Left hindlimb (tissue), 1 donor: ENCODE measurements around the gene ARFGAP3.

Source experiments
- DNase-seq: peaks from one replicate; pipeline ENCODE4 v3.0.0-alpha.2; 2018

ARFGAP3 gene

DNA sequence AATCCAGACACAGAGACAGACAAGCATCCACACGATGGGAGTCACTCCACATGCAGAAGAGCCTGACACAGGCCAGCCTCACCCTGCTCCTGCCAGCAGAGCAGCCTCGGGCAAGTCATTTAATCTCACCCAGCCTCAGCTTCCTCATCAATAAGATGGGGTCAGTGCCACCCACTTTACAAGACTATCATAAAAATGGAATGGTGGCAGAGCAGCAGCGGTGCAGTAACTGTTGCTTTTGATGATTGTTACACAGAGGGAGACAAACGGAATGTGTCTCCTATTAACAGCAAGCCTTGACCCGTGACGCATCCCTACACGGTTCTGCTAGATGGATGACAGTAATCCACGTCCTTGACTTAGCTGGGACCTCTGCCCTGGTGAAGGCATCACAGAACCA is 26.0 kb upstream of the ARFGAP3 start:
- no peak for DNase-seq

DNA sequence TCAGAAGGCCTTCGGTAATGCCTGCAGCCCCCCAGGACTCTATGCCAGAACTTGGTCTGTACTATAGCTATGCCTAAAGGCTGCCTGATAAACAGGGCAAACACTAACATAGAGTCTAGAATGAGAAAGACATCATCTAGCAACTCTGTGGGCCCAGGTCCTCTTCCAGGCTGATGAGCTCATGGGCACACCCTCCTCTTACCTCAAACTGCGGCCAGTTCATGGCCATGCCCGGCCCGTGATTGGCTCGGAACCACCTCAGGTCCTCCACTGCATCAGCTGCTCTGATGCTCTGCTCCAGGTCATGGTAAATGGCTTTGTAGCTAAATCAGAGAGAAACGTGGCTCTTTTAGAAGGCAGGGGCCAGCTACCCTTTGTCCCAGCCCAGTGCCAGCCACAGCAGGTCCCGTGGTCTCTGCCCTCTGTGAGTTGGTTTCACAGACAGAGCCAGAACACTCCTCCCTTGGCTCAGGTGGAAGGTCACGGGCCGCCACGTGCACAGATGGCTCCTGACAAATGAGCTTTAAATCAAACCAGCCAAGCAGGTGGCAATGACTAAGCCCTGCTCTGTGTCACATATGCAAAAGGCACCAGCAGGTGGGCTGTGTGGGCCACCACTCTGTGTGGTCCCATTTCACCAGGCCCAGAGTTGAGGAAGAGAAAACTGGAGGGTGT is 25.0 kb upstream of the ARFGAP3 start:
- DNase-seq = no peak

DNA sequence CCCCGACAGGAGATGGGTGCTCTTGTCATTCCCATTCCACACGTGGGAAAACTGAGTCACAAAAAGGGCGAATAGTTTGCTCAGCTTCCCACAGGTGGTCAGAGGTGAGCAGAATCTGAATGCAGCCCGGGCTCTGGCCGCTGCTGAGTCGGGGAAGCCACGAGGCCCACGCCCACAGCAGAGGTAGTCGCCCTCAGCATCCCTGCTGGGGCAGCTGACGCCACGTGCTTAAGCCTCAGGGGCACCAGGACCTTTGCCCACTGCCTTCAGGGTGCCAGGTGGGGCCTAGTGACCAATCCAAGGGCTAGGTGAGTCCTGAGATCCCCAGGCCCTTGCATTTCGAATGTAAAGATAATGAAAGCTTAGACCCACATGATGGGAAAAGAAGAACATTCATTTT is 24.2 kb upstream of the ARFGAP3 start:
- DNase-seq = no peak

DNA sequence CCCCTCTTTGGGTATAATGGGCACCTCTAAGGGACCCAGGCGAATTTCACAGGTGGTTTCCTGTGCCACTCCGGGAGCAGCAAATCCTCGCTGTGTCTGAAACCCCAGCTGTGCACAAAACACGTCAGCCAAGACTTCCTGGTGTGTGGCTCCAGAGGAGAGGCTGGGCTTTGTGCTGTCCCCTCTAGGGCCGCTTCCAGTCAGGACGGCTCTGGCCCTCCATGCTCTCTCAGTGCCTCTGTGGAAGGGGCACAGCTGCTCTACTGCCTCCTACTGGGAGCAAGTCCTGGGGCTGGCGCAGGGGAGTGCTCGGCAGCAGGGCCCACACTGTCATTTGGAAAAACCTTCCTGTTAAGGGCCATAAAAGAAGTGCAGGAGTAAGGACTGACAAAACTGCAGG is 23.7 kb upstream of the ARFGAP3 start:
- no peak for DNase-seq

DNA sequence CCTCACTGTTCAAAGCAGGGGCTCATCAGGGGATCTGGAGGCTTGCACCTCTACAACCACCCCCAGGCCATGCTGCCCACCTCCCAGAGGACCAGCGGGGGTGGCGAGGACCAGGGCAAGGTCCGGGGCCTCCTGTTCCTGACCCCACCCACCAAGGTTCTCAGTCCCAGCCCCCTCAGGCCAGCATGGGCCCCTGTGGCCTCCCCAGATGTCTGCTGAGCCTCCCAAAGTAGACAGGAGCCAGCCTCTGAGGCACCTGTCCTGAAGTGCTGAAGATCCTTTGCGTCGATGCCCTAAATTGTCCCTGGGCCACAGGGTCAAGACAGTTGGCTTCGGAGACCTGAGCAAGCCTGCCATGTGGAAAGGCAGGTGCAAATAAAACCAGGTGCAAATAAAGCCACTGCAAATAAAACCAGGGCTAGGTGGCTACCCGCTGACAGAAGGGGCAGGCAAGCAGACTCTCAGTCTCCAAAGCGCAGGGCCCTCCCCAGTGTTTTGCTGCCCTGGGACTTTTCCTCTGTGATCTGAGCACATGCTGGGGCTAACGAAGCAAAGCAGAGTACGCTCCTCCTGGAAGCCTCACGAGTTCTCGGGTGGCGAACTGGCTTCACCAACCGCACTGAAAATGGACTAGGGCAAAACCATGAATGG is 22.4 kb upstream of the ARFGAP3 start:
- no peak for DNase-seq

DNA sequence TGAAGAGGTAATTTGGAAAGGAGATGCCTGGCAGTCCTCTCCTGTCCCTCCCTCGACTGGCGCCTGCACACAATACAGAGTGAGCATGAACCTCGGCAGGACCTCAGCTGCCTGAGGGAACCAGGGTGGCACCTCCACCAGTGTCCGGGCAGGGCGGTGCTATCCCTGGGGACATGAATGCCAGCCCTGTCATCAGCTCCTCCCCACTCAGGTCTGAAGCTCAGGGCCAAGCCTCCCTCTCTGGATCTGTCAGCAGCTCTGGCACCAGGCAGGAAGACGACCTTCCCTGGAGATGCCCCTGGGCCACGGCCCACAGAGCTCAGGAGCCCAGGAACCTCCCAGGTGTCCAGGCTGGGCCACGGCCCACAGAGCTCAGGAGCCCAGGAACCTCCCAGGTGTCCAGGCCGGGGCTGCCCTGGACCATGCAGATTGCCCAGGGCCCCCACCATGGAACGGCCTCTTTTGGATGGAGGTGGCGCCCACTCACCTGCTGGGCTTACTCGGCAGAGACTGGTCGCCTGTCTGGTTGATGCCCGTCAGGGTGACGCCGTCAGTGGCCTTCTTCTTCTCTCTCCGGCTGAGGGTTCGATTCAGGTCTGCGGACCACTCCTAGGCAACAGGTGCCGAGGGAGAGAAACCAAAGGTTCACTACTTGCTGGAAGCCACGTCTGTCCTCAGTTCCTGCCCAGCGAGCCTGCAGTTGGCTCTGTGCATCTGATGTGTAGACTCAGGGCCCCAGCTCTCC is 21.7 kb upstream of the ARFGAP3 start:
- DNase-seq = no peak

DNA sequence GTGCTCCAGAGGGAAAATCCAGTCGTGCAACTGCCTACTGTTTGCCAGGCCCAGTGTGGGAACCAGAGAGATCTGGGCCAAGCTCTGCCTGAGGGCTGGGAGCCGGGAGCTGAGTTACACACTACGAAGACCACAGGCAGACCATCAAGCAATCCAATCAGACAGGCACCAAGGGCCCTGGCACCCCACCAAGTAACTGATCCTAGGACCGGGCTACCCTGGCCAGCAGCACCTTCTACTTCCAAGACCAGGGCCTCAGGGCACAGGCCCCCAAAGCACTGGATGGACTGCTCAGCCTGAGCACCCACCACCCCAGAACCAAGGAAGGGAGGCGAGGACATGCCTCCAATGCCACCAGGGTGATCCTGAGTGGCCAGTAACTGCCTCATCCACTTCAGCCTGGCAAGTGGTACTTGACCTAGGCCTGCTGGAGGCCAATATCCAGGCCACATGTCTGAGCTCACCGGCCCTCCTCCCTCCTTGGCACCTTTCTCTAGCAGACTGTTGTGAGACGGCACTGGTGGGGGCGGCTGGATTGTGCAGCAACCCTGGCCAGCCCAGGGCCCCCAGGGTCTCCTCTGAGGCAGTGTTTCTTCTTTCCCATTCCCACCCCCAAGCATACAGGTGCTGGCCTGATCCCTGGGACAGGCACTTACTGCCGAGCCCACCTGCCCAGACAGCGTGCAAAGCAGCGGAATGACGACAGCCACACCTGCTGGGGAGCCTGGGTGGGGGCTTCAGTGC is 20.7 kb upstream of the ARFGAP3 start:
- DNase-seq = no peak

DNA sequence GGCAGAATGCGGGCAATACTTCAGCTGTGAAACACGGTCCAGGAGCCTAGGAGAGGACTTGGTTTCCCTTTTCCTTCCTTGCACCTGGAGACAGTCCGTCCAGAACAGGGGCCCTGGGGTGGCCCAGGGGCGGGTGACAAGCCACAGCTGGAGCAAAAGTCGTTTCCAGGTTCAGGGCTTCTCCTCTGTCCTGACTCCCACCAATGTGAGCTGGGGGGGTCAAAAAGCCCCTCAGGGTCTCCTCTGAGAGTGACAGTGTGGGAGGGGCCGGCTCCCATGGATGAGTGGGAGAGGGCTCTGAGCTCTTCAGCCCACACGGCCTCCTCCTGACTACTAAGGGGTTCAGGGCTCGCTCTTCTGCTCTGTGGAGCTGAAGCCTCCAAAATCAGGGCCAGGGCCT is 20.1 kb upstream of the ARFGAP3 start:
- DNase-seq = no peak

DNA sequence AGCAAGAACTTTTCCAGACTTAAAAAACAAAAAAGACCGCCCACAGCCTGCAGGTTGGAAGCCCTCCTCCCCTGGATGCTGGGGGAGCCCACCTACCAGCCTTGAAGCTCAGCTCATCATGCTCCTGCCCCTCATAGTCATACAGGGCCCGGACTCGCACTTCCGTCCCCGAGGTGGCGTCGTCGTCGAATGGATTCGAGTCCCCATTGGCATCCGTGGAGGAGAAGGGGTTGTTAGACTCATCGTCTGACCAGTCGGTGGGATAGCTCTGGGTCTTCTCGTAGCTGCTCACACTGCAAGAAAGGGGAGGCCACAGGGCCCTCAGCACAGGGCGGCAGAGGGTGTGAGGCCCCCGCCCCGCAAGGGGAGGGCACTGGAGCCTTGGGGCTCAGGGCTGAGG is 19.0 kb upstream of the ARFGAP3 start:
- no peak for DNase-seq

DNA sequence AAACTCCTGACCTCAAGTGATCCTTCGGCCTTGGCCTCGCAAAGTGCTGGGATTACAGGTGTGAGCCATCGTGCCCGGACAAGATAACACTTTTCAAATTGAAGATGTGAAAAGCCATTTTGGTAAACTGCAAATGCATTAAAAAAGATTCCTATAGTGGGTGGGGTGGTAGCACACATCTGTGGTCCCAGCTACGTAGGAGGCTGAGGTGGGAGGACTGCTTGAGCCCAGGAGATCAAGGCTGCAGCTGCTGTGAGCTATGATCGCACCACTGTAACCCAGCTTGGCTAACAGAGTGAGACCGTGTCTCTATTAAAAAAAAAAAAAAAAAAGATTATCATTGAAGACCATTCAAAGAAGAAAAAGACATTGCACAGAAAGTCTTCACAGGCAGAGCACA is 16.9 kb upstream of the ARFGAP3 start:
- DNase-seq = no peak

DNA sequence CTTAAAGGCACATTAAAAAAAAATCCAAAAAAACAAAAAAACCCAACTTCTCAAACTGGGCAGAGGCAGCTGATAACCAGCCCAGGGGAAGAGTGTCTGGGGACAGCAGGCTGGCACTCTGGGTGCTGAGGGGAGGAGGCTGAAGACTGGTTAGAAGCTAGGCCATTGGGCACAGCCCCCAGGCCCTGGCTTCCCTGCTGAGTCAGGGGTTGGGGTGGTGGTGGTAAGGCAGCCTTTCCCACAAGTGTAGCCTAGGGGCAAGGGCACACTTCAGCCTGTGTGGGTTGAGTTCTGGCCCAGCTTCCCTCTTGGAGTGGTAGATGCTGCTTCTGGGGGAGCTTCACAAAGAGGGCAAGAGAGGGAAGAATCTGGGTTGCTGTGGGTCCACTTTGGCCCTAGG is 16.3 kb upstream of the ARFGAP3 start:
- DNase-seq = no peak

DNA sequence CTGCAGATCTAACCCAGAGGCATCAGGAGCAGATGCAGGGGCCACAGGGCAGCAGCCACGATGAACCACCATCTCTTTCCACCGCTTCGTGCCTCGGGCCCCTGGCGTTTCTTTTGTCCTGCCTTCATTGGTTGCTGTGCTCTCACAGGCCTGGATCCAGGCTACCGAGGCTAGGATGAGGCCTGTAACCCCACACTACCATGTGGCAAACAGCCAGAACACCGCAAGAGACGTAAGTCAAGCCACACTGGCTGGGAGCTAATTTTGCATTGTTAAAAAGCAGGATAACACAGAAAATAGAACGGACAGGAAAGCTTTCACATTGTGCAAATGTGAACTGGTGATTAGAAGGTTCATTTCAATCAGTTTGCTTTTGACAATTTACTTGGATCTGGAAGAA is 15.7 kb upstream of the ARFGAP3 start:
- DNase-seq = no peak

DNA sequence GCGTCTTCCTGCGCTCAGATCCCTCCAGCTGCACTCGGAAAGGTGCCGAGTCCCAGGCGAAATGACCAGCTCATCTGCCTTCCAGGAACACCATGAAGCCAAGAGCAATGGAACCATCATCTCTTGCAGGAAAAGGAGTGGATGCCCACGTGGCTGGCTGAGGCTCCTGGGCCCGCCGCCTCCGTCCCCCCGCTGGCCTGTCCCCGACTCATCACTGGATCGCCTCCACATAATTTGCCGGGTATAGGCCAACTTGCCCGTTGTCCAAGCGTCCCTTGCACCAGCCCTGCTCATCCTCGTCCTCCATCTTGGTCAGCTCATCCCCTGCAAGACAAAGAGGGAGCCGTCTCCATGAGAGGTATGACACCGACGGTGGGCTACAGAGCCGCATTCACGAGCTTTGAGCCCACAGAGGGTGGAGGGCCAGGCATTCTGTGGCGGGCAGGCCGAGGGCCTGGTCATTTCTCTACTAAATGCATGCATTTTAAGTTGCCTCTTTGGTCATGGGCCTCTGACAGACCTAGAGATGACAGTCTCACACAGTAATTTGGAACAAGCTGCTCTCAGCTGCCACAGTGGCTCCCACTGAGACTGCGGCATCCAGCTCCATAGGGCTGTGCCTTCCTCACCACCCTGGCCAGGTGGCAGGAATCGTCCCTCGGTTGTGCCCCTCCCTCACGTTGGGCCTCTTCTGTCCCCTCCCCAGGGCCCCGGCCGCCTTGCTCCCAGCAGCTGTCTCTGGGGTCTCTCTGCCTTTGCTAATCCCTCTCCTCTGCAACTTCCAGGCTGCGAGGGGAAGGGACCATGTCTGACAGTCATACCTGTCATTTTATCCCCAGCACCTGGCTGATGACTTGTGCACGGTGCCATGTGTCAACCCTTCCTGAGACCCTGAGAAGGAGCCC is 14.3 kb upstream of the ARFGAP3 start:
- DNase-seq = no peak

DNA sequence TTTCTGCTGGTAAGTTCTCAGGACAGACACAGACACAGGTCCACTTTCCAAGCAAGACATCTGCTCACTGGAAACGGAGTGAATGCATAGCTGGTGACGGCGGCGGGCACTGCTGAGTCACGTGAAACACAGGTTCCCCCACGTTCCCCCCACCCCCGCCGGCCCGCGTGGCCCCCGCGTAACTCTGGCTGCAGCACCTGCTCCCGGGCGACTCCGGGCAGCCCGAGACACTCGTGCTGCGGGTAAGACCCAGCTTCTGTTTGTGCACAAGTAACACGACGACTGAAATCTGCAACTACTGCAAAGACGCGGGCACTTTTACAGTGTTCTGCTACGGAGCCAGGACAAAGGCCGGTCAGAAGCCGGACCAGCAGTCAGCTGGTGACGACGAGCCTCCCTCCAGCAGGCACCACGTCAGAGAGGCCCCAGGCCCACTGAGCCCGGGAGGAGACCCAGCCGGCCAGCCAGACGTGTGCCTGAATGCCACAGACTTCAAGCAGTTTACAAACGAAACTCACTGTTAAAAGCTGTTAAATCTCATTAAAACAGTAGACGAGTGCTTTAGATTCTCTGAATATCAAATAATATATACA is 12.9 kb upstream of the ARFGAP3 start:
- no peak for DNase-seq

DNA sequence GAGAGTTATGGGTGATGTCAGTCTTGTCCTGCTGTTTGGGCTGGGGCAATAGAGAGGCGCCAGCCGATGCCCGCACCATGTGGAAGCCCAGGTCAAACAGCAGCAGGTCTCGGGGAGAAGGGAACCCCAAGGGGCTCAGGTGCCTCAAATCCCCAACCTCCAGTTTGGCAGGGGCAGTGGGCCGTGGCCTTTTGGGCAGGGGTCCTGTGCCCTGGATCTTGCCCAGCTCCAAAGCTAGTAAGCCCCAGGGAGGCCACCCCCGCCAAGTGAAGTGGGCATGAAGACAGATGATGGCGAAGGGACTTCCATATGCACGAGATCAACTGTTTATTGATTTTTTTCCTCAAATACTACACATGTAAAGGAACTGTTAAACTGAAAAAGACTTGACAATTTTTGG is 12.4 kb upstream of the ARFGAP3 start:
- no peak for DNase-seq

DNA sequence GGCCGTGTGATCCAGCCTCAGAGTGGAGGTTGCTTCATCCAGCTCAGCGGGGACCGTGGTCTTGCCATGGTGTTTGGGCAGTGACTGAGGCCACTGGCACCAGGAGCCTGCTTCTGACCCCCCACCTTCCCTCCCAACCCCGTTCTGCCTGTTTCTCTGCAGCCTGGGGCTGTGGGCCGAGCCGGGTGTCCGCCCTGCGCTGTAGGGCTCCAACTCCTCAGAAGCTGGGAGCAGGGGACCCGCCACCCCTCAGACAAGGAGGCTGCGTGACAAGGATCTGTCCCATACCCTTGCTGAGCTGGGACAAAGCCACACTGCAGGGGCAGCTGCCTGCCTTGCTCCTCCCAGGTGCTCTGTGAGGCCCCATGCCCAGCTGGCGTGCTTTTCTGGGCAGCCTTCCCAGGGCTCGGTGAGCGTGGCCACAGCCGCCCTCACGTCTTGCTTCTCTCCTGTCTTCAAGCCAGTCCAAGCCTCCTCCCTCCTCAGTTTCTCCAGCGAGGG is 11.7 kb upstream of the ARFGAP3 start:
- DNase-seq = peak; percentile 83

DNA sequence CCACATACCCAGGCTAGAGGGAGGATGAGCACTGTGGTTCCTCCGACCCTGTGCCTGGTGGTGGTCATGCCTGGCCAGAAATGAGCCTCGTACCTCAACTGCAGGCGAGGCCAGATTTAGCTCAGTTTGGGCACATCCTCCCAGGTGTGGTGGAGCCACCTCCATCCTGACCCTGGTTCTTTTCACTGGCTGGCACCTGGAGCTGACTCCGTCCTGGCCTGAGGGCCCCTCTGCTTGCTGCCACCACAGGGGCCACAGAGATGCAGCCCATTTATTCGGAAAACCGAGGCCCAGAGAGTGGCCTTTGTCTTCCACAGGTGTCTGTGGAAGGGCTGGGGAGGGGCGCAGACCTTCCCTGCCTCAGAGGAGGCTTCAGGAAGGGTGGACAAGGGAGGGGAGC is 9.0 kb upstream of the ARFGAP3 start:
- DNase-seq = no peak

DNA sequence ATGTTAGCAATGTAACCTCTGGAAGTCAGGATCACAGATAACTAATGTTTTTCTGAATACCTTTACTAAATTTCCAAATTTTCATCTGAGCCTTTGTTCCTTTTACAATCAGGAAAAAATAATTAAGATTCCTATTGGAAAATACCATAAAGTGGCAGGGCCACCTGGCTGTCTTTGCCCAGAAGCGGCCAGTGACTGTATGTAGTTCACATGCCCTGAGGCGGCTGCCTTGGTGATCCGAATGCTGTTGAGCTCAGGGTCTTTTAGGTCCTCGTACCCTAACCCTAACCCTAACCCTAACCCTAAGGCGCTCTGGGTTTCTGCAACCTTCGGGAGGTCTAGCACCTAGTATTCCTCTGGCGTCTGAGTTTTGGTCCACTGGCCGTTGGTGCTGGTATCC is 8.5 kb upstream of the ARFGAP3 start:
- no peak for DNase-seq

DNA sequence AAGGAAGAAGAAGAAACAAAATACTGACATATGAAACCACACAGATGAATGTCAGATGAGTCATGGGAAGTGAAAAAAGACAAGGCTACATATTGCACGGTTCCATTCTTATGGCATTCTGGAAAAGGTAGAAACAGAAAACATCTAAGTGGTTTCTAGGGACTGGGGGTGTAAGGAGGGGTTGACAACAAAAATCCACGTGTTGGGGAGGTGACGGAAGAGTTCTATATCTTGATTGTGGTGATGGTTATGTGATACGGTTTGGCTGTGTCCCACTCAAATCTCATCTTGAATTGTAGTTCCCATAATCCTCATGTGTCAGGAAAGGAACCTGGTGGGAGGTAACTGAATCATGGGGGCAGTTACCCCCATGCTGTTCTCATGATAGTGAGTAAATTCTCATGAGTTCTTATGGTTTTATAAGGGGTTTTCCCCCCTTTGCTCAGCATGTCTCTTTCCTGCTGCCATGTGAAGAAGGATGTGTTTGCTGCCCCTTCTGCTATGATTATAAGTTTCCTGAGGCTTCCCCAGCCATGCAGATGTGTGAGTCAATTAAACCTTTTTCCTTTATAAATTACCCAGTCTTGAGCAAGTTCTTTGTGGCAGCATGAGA is 6.4 kb upstream of the ARFGAP3 start:
- no peak for DNase-seq

DNA sequence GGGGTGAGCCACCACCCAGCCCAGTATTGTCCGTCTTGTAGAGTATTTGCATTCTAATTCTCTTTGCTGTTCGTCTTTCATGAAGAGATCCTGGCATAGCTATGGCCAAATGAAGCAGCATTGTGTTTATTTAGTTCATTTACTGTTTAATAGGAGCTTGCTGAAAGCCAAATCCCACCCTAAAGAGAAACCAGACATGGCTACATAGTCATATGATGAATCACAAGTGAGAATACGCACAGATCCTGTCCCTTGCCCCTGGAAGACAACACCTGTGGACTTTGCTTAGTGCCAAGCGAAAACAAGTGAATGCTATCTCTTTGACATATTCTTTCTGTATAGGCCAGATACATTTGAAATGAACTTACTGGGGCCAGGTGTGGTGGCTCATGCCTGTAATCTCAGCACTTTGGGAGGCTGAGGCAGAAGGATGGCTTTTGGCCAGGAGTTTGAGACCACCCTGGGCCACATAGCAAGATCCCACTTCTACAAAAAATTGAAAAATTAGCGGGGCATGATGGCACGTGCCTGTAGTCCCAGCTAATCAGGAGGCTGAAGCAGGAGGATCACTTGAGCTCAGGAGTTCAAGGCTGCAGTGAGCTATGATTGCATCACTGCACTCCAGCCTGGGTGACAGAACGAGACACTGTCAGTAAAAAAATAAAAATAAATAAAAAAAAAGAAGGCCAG is 5.1 kb upstream of the ARFGAP3 start:
- no peak for DNase-seq

DNA sequence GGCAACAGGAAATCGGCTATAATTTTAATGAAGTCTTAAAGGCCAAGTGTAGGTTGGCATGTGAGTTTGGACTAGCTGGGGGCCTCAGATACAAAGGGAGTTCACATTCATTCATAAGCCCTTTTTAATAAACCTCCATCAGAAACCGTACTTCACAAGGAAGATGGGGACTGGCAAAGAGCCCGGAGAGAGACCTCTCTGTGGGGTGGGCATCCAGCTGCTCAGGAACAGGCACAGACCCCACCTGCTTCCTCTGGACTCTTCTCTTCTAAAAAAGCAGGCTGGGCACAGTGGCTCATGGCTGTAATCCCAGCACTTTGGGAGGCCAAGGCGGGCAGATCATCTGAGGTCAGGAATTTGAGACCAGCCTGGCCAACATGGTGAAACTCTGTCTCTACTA is 3.9 kb upstream of the ARFGAP3 start:
- no peak for DNase-seq
